GM23338 (cell line): ENCODE measurements around the gene BRSK2. TPM values are rescaled to one million over a fixed set of nuclear protein-coding genes. Genes with fewer than 3 reads are reported as not detected.

Experiments used
- ATAC-seq: fragments of 200-7000 bp; cut with Tn5 transposase; 3 replicates; pipeline ENCODE4 v1.9.1; 2020
- DNase-seq: peaks from one replicate; pipeline ENCODE4 v3.0.0-alpha.2; 2015; ENCODE audit warnings: low spot score
- H2AFZ ChIP-seq: fragments of 200-600 bp; sonication (generic); 2 replicates; pipeline ENCODE4 v1.8.0; 2016; ENCODE audit warnings: antibody characterized with exemption, mild to moderate bottlenecking, moderate library complexity
- H3F3A ChIP-seq: fragments of 200-600 bp; sonication (generic); replicated peaks from 2 replicates; pipeline ENCODE4 v1.8.0; 2017; ENCODE audit warnings: antibody characterized with exemption, mixed run types, low read depth
- H3K27ac ChIP-seq: fragments of 200-600 bp; sonication (generic); 2 replicates; pipeline ENCODE4 v1.6.1; 2016; ENCODE audit warnings: low read depth
- H3K27me3 ChIP-seq: fragments of 200-600 bp; sonication (generic); 2 replicates; pipeline ENCODE4 v1.8.0; 2016; ENCODE audit warnings: mild to moderate bottlenecking, mixed run types, moderate library complexity; ENCODE audit not compliant: insufficient read depth
- H3K36me3 ChIP-seq: fragments of 200-600 bp; sonication (generic); 2 replicates; pipeline ENCODE4 v1.8.0; 2016; ENCODE audit warnings: mild to moderate bottlenecking; ENCODE audit not compliant: insufficient read depth
- H3K4me1 ChIP-seq: fragments of 200-600 bp; sonication (generic); 2 replicates; pipeline ENCODE4 v1.8.0; 2016; ENCODE audit warnings: mild to moderate bottlenecking, moderate library complexity; ENCODE audit not compliant: insufficient read depth
- H3K4me2 ChIP-seq: fragments of 200-600 bp; sonication (generic); 2 replicates; pipeline ENCODE4 v1.7.1; 2017; ENCODE audit warnings: mixed run types
- H3K4me3 ChIP-seq: fragments of 200-600 bp; sonication (generic); 2 replicates; pipeline ENCODE4 v1.6.1; 2016; ENCODE audit warnings: mixed run types
- H3K79me2 ChIP-seq: fragments of 200-600 bp; sonication (generic); replicated peaks from 2 replicates; pipeline ENCODE4 v1.8.0; 2017; ENCODE audit warnings: mild to moderate bottlenecking; ENCODE audit not compliant: insufficient read depth
- H3K9me2 ChIP-seq: fragments of 200-600 bp; sonication (generic); 2 replicates; pipeline ENCODE4 v1.8.0; 2017; ENCODE audit not compliant: insufficient read depth
- H4K20me1 ChIP-seq: fragments of 200-600 bp; sonication (generic); replicated peaks from 2 replicates; pipeline ENCODE4 v1.8.0; 2017; ENCODE audit warnings: mild to moderate bottlenecking; ENCODE audit not compliant: insufficient read depth
- H3K27ac Mint-ChIP-seq: 2 replicates; pipeline ENCODE4 v1.8.0; 2020; ENCODE audit warnings: inconsistent platforms, mild to moderate bottlenecking, moderate library complexity, mixed read lengths
- H3K27me3 Mint-ChIP-seq: 3 replicates; pipeline ENCODE4 v1.8.0; 2022; ENCODE audit warnings: low read depth, mild to moderate bottlenecking, moderate library complexity, mixed read lengths, inconsistent platforms; ENCODE audit not compliant: insufficient read depth, poor library complexity
- H3K36me3 Mint-ChIP-seq: 3 replicates; pipeline ENCODE4 v1.8.0; 2021; ENCODE audit warnings: low read depth, mild to moderate bottlenecking, inconsistent platforms, moderate library complexity, mixed read lengths
- H3K4me1 Mint-ChIP-seq: 3 replicates; pipeline ENCODE4 v1.8.0; 2020; ENCODE audit warnings: mild to moderate bottlenecking, inconsistent platforms, mixed read lengths
- H3K4me3 Mint-ChIP-seq: 3 replicates; pipeline ENCODE4 v1.8.0; 2021; ENCODE audit warnings: moderate library complexity, mild to moderate bottlenecking, inconsistent platforms, mixed read lengths
- H3K9me3 Mint-ChIP-seq: 3 replicates; pipeline ENCODE4 v1.8.0; 2020; ENCODE audit warnings: moderate library complexity, mild to moderate bottlenecking, inconsistent platforms, mixed read lengths
- CREB1 ChIP-seq: fragments of 250-450 bp; sonication (Bioruptor Pico); IDR thresholded peaks from 2 replicates; pipeline ENCODE4 v1.5.0; 2020; ENCODE audit warnings: low read depth, mild to moderate bottlenecking, moderate library complexity
- CTCF ChIP-seq, 2 experiments: fragments of 200-600 bp in 1 of 2; sonication (generic) in 1 of 2; conservative IDR thresholded peaks; 2 replicates each; pipeline versions ENCODE4 v1.5.1 to v1.6.1; 2016 to 2017; ENCODE audit warnings: antibody characterized with exemption in 2 of 2, low read depth in 2 of 2, mild to moderate bottlenecking in 2 of 2, moderate library complexity in 1 of 2
- ETS1 ChIP-seq: IDR thresholded peaks from 2 replicates; pipeline ENCODE4 v1.6.1; 2016; ENCODE audit warnings: antibody characterized with exemption
- EZH2 ChIP-seq: fragments of 200-600 bp; sonication (generic); IDR thresholded peaks from one replicate; pipeline ENCODE4 v1.8.0; 2017; ENCODE audit warnings: antibody characterized with exemption, mild to moderate bottlenecking, low read depth; ENCODE audit not compliant: unreplicated experiment
- JUNB ChIP-seq: IDR thresholded peaks from one replicate; pipeline ENCODE4 v1.6.1; 2016; ENCODE audit warnings: antibody characterized with exemption; ENCODE audit not compliant: unreplicated experiment
- NANOG ChIP-seq: IDR thresholded peaks from 2 replicates; pipeline ENCODE4 v1.6.1; 2016; ENCODE audit warnings: antibody characterized with exemption, borderline replicate concordance
- POLR2AphosphoS5 ChIP-seq: IDR thresholded peaks from 2 replicates; pipeline ENCODE4 v1.6.1; 2016; ENCODE audit warnings: antibody characterized with exemption, low read depth
- ZNF114 ChIP-seq: fragments of 250-450 bp; sonication (Bioruptor Pico); IDR thresholded peaks from 2 replicates; pipeline ENCODE4 v1.5.0; 2020; ENCODE audit warnings: mild to moderate bottlenecking, moderate library complexity
- ZNF331 ChIP-seq: fragments of 250-450 bp; sonication (Bioruptor Pico); IDR thresholded peaks from 2 replicates; pipeline ENCODE4 v1.5.0; 2020; ENCODE audit warnings: low read depth, mild to moderate bottlenecking, moderate library complexity
- ZNF462 ChIP-seq: fragments of 250-450 bp; sonication (Bioruptor Pico); IDR thresholded peaks from 2 replicates; pipeline ENCODE4 v1.5.0; 2020; ENCODE audit warnings: mild to moderate bottlenecking, moderate library complexity
- polyA plus RNA-seq: library from polyadenylated mRNA; unstranded; fragments of >200 nt; fragmentation: Nextera tagmentation; extraction: Ambion mirVana; gene quantifications from 2 replicates; pipeline ENCODE4 v1.2.1, GENCODE V29; 2016
- total RNA-seq: library from RNA; depleted of rRNA; stranded (reverse); fragments of >200 nt; shearing (Covaris generic); gene quantifications from 2 replicates; pipeline ENCODE4 v1.2.3, GENCODE V29; 2014
- TF ChIP-seq, protein P1 (sequence below): IDR thresholded peaks from one replicate; pipeline ENCODE4 v1.6.1; 2018; ENCODE audit warnings: antibody characterized with exemption; ENCODE audit not compliant: unreplicated experiment

Gene BRSK2
- total and polyA plus RNA-seq, 2 experiments from 2014 or later = 7.2 to 20.3 TPM

GRCh38 chr11:1368216-1368615, 21.5 kb upstream of the BRSK2 start (continued):
- TF ChIP-seq CTCF (conservative IDR thresholded peaks at IDR 0.05; ENCODE audit: low read depth in 2 of 2) = no peak
- TF ChIP-seq ZNF331 (CRISPR knock-in tag) = no peak

- no peak overlapping the region for H3K27ac Mint-ChIP-seq
- ATAC-seq = no peak
- no peaks in the 10 kb centered on the region for H3K36me3 ChIP-seq
- TF ChIP-seq, protein P1, sequence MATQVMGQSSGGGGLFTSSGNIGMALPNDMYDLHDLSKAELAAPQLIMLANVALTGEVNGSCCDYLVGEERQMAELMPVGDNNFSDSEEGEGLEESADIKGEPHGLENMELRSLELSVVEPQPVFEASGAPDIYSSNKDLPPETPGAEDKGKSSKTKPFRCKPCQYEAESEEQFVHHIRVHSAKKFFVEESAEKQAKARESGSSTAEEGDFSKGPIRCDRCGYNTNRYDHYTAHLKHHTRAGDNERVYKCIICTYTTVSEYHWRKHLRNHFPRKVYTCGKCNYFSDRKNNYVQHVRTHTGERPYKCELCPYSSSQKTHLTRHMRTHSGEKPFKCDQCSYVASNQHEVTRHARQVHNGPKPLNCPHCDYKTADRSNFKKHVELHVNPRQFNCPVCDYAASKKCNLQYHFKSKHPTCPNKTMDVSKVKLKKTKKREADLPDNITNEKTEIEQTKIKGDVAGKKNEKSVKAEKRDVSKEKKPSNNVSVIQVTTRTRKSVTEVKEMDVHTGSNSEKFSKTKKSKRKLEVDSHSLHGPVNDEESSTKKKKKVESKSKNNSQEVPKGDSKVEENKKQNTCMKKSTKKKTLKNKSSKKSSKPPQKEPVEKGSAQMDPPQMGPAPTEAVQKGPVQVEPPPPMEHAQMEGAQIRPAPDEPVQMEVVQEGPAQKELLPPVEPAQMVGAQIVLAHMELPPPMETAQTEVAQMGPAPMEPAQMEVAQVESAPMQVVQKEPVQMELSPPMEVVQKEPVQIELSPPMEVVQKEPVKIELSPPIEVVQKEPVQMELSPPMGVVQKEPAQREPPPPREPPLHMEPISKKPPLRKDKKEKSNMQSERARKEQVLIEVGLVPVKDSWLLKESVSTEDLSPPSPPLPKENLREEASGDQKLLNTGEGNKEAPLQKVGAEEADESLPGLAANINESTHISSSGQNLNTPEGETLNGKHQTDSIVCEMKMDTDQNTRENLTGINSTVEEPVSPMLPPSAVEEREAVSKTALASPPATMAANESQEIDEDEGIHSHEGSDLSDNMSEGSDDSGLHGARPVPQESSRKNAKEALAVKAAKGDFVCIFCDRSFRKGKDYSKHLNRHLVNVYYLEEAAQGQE = no peak
- TF ChIP-seq ETS1 (no peak), EZH2 (no peak), ZNF462 (CRISPR knock-in tag) (no peak), NANOG (no peak), POLR2AphosphoS5 (no peak), CTCF (conservative IDR thresholded peaks at IDR 0.05; ENCODE audit: low read depth in 2 of 2) (no peak), JUNB (no peak), ZNF114 (CRISPR knock-in tag) (no peak), CREB1 (CRISPR knock-in tag) (no peak)
Measured at GRCh38 chr11:1368966-1369365, 20.8 kb upstream of the BRSK2 start.

More at GRCh38 chr11:1368966-1369365, 20.8 kb upstream of the BRSK2 start:
- DNase-seq = no peak
- no peaks in the 10 kb centered on the region for H3F3A ChIP-seq
- H3K4me1 ChIP-seq = no peaks in the 10 kb centered on the region
- no peaks in the 10 kb centered on the region for H3K4me1 Mint-ChIP-seq
- no peaks in the 10 kb centered on the region for H4K20me1 ChIP-seq
- H3K79me2 ChIP-seq = no peaks in the 10 kb centered on the region
- no peak overlapping the region for H3K4me3 ChIP-seq
- peaks cover 8% of the 10 kb centered on the region; the same call in 2 of the 3 replicates for H3K36me3 Mint-ChIP-seq
- no peak overlapping the region for H3K4me3 Mint-ChIP-seq
- H3K27me3 Mint-ChIP-seq = peaks cover 8% of the 10 kb centered on the region
- H3K4me2 ChIP-seq = no peak overlapping the region
- no peak overlapping the region for H3K27ac ChIP-seq
- H3K9me3 Mint-ChIP-seq = peaks cover 47% of the 10 kb centered on the region
- no peak overlapping the region for H2AFZ ChIP-seq
- H3K9me2 ChIP-seq = no peaks in the 10 kb centered on the region
- H3K27me3 ChIP-seq = no peaks in the 10 kb centered on the region
